NCI-H1092 (cell line): ENCODE measurements around the gene ENOX1.
"Not testable (repeated sequence)": the region's sequence is repeated elsewhere in the genome, so short reads cannot be mapped to it uniquely, and the experiment has no call there.

Experiments used
- DNase-seq: peaks from one replicate; lab custom pipeline; 2025; lab: John Stamatoyannopoulos, UW

The ENOX1 gene

DNA sequence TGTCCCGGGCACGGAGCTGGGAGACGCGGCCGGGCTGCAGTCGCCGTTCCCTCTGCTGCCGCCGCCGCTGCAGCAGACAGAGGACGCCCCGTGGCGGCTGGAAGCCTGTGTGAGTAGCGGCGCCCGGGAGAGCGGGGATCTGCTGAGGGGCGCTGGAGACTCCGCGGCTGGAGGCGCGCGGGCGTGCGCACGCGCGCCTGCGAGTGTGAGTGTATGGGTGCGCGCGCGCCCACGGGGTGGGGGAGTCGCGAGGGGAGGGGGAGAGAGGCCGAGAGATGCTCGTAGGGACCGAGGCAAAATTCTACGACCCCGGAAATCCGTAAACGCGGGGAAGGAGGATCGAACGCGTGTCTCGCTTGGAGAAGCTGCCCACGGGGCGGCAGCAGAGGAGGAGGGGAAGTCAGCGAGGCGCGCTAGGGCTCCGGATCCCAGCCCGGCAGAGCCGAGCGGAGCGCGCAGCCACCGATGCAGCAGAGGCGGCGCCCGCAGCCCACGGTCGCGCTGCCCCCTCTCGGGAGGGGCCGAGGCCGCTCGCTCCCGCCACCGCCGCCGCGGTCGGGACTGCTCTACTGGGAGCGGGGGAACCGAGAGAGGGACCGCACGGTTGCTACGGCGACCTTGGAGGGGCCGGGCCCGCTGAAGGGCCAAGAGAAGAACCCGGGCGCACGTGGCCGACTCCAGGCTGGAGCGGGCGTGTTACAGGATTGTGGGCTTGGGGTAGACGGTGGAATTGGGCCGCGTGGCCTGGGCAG, at the start of gene ENOX1:
Gene ENOX1 (minus strand): TSS at position 207 of the 752 bp plus-strand sequence.
- peak; percentile 77 for DNase-seq

GRCh38 chr13:43835701-43836100, 48.9 kb upstream of the ENOX1 start:
- no peak for DNase-seq

DNA sequence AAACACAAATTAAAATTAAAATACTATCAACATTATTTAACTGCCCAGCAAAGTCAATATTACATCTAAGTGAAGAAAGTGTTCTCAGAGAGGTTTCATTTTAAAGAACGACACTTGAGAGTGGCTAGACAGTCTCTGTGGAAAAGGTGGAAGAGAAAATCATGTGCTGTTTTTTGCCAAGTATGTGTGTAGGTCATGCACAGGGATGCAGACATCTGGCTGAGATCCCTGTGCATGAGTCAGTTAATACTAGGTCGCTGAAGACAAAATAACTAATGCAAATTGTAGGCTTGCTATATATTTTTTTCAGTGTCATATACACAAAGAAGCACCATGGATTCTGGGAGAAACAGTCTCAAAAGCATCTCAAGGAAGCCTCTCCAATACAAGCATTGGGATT, 44.3 kb upstream of the ENOX1 start:
- no peak for DNase-seq

- DNase-seq, result no peak
Measured at GRCh38 chr13:43830497-43830881, 43.7 kb upstream of the ENOX1 start.

GRCh38 chr13:43824656-43825055, 37.9 kb upstream of the ENOX1 start:
- DNase-seq, result not testable (repeated sequence)

DNA sequence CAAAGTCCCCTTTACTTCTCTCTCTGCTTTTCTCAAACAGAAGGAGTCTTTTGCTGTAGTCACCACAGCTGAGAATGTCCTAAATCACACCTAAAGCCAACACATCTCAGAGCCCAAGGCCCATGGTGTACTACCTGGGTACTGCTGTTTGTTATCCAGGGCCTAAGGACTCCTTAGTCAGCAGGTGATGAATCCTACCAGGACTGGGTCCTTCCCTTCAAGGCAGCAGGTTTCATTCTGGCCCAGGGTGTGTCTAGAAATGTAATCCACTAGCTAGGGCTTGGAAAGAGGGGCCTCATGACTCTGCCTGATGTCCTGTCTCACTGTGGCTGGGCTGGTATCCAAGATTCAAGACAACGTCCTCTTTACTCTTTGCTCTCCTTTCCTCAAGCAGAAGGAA, 36.2 kb upstream of the ENOX1 start:
- no peak for DNase-seq

- no peak for DNase-seq
Measured at GRCh38 chr13:43816401-43816889, 29.7 kb upstream of the ENOX1 start.

DNA sequence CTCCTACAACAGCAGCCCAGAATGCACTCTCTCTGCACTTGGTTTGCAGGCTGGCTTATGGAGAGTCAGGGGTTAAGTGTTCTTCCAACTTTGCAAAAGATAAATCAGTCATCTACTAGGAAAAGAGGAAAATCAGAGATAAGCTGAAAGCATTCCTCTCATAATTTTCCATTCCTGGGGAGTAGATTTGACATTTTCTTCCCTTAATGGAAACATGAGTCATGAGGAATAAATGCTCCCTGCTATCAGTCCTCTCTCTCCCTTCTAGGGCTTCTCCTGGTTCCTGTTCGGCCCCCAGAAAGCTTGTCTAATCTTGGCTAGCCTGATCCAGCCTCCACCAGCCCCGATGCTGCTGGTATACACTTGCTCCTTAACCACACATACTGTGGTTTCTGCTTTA, 28.4 kb upstream of the ENOX1 start:
- no peak for DNase-seq

DNA sequence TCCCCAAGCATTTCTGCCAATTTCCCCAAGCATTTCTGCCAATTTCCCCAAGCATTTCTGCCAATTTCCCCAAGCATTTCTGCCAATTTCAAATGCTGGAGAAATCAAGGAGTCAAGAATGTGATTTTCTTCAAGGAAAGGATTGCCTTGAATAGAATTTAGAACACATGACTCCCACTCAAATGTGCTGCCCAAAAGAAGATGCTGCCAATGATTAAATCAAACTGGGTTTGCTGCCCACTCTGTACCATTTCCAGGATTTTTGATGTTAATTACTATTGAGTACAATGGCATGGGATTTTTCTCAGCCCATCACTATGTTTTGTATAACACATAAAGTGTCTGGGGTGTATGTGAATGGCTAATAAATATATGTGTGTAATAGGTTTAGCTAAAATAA, 21.9 kb upstream of the ENOX1 start:
- no peak for DNase-seq

GRCh38 chr13:43805681-43806128, 18.9 kb upstream of the ENOX1 start:
- no peak for DNase-seq

DNA sequence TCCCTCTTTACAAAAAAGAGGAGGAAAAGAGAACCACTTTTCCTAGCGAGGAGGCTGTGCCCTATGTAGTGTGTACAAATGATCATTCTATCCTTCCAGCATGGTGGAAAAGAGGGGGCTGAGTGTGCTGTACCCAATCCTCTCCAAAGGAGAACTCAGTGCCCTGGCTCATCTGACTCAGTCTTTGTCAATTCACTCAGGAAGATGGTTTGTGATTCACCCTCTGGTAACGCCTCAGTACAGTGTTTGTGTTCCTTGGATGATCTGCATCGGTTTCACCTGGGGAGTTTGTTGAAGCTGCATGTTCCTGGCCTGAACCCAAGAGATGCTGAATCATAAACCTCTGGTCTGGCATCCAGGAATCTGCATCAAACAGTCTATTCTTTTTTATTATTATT, 18.3 kb upstream of the ENOX1 start:
- no peak for DNase-seq

DNA sequence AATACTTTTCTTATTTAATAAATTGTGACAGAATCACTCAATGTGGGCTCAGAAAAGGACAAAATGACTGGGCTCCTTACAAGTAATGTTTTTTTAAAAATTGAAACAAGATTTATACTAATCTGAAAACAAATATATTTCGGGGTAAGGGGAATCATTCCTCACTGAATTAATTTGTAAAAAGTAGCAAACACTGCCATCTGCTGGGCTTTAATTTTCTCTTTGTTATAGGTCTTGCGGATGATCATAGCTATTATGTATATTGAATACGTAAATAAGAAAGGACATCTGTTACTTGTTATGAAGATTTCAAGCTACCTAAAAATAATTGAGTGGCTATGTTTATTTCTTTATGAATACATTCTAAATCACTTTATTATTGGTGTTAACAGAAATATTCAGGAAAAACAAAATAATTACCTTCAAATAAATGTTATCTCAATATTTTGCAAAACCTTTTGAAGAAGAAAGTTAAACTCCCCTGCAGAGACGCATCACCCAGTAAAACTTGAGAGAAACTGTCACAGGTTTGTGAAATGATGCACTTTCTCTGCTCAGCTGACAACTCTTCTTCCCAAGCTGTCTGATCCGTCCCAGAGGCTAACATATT, 17.8 kb upstream of the ENOX1 start:
- peak; percentile 69 for DNase-seq

GRCh38 chr13:43802511-43802910, 15.7 kb upstream of the ENOX1 start:
- DNase-seq, result no peak

GRCh38 chr13:43800828-43801227, 14.1 kb upstream of the ENOX1 start:
- DNase-seq, result no peak

- DNase-seq, result no peak
Measured at GRCh38 chr13:43799191-43799590, 12.4 kb upstream of the ENOX1 start.

- no peak for DNase-seq
Measured at GRCh38 chr13:43797869-43798268, 11.1 kb upstream of the ENOX1 start.

- no peak for DNase-seq
Measured at GRCh38 chr13:43797159-43797558, 10.4 kb upstream of the ENOX1 start.

GRCh38 chr13:43794416-43794815, 7.6 kb upstream of the ENOX1 start:
- DNase-seq, result no peak

GRCh38 chr13:43792076-43792881, 5.5 kb upstream of the ENOX1 start:
- no peak for DNase-seq

- no peak for DNase-seq
Measured at GRCh38 chr13:43787997-43788396, 1.2 kb upstream of the ENOX1 start.

DNA sequence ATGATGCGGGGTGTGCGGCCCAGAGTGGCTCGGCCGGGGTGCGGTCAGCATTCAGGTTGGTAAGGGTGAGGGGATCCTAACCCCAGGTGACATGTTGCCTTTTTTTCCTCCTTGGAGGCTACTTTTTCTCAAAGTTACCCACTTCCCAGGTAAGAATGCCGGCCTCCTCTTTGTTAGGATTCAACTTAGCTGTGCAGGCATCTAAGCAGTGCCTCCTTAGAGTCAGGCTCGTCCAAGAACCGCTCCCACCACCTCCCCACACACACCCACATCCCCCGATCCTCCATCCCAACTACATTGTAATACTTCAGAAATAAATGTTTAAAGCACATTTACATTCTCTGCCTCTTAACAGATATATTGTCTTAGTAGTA, 733 bp upstream of the ENOX1 start:
- no peak for DNase-seq

DNA sequence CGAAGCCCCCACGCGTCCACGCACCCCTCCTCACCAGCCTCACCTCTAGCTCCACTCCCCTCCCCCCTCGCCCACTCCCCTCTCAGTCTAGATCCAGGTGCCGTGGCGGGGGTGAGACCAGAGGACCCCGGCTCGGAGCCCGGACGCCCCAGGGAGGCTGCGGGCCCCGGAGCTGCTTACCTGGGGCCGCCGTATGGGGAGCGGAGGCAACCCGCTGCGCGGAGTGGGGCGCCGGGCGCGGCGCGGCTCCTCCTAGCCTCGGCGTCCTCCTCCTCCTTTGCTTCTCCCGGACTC, 353 bp downstream of the ENOX1 start:
- no peak for DNase-seq
